ENCODE measurements around the gene CMTM4. TPM values are rescaled to one million over a fixed set of nuclear protein-coding genes. Genes with fewer than 3 reads are reported as not detected.
"Not testable (repeated sequence)": the region's sequence is repeated elsewhere in the genome, so short reads cannot be mapped to it uniquely, and the experiment has no call there.

The CMTM4 gene
- polyA plus RNA-seq, 1 donor = 71.6 TPM

DNA sequence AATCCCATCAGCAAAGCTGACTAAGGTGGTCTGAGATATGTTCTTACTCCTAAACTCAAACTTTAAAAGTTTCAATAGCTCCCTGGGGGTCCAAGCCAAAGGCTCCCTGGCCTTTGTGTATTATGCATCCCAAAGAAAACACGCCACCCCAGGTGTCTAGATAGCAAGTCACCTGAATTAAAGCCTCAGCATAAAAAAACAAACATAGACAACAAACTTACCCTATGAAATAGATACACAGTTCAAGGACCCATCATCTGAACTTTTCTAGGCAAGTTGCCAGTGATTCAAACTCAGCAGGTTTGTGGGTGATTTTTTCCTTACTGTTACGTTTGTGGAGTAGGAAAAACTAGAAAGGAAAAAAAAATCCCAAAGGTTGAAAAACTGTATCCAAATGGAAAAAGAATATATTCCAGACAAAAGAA lies 79.5 kb downstream of the CMTM4 start:
- no peak for DNase-seq

DNA sequence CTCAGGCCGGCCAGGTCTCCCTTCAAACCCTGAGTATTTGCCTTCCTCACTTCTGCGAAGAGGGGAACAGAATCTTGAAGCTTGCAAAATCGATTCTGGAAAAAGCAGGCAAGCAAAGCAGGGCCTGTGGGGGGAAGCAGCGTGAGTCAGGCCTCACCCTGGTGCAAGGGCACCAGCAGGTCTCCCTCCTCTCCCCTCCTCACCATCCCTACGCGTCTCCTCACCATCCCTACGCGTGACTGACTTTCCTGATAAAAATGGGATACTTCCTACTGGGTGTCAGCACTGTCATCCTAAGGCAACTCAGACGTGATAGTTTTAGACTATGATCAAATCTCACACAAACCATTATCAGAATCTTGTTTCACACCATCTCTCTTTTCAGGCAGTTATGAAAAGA lies 80.0 kb downstream of the CMTM4 start:
- no peak for DNase-seq

DNA sequence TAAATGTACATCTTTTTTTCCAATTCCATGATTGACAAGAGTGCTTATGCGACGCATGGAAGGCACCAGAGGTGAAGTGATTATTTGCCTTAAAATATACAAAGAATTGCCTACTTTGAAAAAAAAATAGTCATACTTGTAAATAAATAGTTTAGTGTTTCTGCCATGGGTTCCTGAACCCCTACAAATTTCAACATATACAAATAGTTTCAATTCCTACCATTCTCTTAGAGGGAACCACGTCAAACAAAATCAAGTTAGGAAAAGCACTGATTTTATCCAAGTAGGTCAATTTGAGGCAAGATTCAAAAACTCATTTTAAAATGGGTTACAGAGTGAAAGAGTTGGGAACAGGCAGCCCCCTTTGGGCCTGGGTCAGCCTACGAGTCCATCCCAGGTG lies 80.4 kb downstream of the CMTM4 start:
- DNase-seq = no peak

DNA sequence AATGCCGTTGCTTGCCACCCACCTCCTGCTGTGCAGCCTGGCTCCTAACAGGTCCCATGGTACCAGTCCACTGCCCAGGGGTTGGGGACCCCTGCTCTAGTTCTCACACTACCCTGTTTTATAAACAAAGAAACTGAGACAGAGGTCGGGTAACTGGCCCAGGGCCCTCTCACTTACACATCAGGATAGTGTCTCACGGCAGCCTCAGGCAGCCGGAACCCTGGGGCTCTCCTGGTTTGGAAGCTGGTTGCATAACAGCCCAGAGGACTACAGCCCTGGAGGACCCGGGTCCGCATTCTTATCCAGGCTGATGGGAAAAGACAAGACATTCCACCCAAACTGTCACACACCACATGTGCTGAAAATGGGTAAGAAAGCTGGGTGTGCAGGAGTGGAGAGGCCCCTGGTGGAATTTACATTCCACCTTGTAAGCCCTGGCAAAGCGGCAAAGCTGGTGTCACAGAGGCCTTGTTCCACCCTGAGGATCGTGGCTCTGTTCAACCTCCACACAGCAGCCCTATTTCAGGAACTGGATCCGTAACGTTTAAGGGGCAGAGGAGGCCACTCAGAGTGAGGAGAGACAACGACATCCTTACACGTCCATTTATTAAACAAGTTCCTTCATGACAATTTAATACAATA lies 82.3 kb downstream of the CMTM4 start:
- DNase-seq = no peak

DNA sequence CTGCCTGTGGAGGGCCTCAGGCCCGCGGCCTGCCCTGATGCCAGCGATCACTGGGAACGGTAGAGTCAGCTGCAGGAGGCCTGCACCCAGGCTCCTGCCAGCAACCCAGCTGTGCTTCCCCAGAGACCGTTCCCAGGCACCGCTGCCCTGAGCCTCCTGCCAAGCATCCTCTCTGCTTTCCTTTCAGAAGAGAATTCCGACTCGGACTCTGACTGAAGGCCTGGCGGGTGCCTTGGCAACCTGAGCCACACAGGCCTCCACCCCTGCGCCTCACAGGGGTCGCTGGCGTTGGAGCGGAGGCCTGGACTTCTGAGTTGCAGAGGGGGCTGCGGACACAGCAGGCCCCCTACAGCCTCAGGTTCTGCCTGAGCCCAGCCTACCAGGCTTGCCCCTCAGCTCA lies 84.1 kb downstream of the CMTM4 start:
- no peak for DNase-seq

DNA sequence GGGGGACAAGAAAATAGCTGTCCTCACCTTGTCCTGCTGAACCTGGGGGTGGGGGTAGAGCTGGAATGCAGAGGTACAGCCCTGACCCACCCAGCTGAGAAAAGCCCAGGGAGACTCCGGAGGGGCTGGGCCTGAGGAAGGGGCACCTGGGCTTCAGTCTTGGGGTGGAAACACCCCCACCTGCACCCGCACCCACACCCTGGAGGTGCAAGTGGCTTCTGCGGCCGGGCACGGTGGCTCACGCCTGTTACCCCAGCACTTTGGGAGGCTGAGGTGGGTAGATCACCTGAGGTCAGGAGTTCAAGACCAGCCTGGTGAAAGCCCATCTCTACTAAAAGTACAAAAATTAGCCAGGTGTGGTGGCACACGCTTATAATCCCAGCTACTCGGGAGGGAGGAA lies 84.6 kb downstream of the CMTM4 start:
- not testable (repeated sequence) for DNase-seq

DNA sequence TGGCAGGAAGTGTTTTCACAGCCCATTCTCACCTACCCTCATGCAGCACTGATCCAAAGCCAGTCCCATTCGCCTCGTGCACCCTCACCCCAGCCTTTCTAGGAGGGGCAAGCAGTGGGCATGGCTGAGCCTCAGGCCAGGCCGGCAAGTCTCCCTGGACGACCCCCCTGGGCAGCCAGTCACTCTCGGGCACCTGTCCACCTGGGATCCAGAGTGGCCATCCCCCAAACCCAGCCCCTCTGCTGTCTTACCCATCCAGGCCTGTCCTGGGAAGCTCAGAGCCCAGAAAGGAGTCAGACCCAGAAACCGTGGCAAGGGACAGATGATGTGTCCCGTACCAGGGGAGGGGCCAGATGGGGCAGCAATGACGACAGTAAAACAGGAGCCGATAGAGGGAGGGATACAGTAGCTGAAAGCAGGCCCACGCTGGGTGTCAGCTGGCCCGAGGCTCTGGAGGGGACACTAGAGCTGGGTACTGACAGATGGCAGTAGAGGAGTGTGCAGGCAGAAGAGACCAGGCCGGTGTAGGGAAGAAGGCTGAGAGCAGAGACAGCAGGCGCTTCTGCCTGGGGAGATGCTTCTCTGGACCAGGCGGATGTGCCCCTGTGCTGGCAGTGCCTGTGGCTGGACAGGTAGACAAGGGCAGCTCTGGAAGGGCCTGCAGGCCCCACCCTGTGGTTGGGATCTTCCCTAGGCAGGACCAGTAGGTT lies 86.3 kb downstream of the CMTM4 start:
- no peak for DNase-seq

DNA sequence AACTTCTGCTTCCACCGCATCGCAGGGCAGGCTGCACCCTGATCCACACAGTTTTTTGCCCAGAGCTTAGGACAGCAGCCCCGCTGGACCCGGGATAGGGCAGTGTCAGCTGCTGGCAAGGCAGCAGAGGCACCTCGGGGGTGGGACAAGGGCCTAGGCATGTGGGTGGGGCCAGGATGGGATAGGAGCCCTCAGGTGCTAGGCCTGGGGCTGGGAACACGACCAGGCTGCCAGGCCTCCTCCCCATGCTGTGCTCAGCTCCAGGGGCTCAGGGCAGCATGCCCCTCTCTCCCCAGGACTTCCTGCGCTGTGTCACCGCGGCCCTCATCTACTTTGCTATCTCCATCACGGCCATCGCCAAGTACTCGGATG lies 87.4 kb downstream of the CMTM4 start:
- DNase-seq = no peak

DNA sequence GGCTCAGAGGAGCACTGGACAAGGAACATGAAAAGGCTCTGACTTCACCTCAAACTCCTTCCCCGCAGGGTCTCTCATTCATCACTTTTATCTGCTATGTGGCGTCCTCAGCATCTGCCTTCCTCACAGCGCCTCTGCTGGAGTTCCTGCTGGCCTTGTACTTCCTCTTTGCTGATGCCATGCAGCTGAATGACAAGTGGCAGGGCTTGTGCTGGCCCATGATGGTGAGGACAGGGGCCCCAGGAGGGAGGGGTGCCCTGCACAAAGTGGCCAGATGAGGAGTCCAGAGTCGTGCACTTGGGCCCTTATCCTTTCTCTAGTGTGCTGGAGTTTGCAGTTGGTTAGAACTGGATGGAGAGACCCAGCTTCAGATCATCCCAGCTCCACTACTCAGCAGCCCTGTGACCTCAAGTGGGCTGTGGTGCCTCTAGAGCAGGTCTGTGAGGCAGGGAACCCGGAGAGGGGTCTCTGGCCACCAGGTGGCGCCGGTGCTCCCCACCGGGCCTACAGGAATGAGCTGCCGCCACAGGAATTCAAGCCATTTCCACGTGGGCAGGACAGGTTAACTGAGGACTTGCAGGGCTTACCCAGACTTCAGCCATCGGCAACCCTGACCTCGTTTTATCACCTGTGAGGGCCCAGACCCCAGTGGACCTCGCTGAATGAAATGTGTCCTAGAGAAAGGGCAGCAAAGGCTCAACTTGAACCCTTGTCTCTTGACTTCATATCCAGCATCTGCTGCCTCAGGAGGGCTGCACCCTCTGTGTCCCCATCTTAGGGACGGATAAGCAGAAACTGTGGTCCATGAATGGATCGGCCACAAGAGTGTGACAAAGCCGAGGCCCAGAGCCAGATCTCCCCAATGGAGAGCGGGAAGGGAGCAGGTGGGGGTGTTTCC lies 88.1 kb downstream of the CMTM4 start:
- peak; percentile 83 for DNase-seq

DNA sequence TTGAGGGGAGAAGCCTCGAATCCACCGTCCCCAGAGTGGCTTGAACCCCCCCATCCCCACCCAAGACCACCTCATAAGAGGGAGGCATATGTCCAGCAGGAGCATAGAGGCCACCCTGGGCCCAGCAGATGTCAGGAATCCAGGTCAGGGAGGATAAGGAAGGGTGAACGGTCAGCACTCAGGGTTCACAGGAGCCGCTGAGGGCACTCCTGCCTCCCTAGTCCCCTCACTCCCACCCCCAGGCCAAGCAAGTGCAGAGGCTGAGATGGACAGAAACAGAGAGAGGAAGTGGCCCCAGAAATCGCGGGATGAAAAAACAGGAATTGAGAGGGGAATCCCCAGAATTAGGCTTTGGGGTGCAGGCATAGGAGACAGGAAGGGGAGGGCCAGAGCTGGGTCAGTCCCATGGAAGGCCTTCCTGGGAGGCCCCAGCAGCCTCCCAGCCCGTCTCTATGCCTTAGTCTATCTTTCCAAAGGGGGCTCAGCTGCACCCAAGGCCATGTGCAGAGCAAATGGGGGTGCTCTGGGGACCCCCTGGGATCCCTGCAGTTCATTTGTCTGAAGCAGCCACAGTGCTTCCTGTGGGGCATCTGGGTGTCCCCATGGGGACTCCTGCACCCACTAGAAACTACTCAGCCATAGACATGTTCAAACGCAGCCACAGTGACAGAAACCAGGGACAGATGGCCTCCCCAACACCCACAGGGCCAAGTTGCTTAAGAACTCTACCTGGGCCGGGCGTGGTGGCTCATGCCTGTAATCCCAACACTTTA lies 90.4 kb downstream of the CMTM4 start:
- no peak for DNase-seq

DNA sequence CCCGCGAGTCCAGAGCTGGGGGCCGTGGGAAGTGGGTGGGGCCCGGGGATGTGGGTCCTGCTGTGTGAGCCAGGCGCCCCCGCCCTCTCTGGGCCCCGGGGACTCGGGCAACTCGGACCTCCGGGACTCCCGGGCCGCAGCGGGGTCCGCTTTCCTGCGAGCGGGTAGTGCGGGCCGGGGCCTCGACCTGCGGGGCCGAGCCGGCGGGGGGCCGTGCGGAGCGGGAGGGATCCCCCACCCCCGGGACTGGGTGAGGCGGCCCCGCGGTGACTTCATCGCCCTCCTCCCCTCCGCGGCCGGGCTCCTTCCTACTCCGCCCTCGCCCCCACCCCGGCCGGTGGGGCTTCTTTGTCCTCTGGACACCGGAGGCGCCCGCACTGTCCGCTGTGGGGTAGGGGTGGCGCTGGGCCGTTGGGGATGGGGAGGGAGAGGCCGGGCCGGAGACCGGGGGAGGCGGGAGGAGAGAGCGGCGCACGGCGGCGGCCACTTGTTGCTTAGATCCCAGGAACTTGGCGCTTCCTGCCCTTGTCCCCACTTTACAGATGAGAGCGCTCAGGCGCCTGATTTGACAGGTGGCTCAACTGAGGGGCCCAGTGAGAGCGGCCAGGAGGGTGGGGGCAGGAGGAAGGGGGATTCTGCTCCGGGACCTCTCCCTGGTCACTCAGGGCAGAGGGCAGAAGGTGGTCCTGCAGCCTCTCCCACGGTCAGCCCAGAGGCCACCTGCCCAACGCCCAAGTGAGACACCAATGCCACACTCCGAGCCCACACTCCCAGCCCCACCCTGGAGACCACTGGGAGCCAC lies 91.2 kb downstream of the CMTM4 start:
- DNase-seq = peak; percentile 43

DNA sequence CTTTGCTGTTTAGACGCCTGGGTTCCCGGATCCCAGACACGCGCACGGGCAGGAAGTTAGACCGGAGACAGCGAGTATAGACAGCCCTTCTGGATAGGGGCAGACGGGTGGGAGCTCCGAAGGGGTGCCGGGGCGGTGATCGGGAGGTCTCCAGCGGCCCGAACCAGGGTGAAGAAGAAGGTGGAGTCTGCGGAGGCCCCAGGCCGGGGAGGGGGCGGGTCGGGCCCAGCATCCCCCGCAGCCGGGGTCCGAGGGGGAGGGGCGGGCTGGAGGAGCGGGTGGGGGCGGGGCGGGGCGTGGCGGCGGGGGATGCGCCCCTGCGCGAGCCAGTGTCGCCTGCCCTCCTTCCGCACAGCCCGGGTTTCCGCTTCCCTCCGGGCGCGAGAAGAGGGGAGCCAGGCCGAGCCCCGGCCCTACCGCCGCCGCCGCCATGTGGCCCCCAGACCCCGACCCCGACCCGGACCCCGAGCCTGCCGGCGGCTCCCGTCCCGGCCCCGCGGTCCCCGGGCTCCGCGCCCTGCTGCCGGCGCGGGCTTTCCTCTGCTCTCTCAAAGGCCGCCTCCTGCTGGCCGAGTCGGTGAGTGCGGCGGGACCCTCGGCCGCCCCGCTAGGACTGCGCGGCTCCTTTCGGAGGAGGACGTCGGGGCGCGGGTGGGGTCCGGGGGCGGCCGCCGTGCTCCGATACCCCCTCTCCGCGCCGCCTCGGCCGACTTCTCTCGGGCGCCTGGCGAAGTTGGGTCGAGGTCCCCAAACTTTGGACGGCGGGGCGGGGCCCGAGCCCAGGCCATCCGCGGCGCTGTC lies 92.0 kb downstream of the CMTM4 start, which contains the start of gene CMTM3:
CMTM3 (plus strand) TSS at position 329 of the 801 bp plus-strand sequence; CDS start at position 431, 102 bp downstream.
- DNase-seq = peak; percentile 67

DNA sequence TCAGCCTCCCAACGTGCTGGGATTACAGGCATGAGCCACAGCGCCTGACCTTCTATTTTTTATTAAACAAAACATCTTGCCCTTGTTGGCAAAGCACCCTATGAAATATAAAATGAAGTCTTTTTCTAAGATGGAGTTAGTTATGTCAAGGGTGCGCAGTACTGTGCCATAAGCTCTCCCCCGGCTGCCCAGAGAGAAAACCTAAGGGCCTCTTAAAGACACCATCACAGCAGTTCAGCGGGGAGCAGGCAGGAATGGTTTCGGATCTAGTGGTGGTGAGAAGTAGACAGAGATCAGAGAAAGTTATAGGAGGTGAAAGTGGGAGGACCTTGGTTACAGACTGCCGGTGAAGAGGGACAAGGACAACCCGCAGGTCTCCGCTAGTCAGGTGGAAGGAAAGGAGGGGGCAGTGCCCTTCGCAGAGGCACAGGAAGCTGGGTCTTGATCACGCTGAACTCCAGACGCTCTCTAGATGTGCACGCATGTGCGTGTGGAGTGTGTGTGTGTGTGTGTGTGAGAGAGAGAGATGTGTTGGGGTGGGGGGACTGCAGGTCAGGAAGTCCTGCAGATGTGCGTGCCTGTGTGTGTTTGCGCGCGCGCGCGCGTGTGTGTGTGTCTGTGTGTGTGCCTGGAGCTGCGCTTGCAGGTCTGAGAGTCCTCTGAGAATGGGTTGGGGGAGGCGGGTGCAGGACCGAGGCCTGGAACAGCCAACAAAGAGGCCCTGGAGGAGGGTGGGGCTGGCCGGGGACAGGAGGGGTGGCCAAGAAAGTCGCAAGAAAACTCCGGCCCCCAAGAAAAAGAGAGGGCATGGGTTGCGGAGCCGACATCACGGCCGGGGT lies 92.8 kb downstream of the CMTM4 start:
- no peak for DNase-seq

DNA sequence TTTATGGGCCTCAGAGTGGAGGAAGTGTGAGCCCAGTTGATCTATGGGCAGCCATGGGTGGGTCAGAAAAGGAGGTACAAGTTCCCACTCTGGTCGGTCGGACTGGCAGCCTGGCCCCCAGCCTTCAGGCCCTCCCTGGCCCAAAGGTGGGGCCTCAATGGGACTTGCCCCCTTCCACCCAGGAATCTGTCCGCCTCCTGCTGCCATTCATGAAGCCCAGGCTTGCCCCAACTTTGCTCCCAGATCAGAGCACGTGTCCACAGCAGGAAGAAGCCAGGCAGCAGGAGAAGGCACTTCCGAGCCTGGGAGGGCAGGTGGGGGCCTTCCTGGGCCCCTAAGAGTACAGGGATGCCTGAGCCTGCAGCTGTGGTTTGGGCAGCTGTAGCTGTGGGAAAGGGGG lies 95.1 kb downstream of the CMTM4 start:
- DNase-seq = no peak

DNA sequence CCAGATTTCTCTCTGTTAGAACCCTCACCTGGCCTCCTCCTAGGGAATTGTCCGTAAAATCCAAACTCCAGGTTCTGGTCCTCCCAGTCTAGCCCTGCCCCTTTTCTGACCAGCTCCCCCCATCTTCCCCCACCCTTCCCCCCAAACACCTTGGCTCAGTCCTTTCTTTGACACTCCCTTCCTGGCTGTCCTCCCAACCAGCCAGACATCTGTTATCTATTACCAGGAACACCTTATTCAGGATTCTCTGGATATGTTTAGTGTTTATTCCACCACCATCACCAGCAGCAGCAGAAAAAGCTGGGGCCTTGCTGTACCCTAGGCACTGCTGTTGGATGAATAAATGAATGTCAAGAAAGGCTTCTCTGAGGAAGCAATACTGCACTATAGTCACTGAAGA lies 96.1 kb downstream of the CMTM4 start:
- DNase-seq = no peak

DNA sequence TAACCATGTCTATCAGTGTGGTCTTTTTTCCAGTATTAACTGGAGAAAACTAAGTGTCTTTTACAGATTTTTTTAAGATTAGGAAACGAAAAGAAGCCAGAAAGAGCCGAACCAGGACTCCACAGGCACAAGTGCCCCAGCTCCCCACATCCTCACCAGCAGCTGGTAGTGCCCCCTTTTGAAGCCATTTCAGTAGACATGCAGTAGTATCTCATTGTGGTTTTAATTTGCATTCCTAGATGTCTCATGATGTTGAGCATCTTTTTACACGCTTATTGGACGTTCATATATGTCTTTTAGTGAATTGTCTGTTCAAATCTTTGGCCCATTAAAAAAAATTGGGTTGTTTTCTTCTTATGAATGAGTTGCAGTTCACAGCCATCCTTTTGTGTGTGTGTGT lies 96.8 kb downstream of the CMTM4 start:
- DNase-seq = no peak

DNA sequence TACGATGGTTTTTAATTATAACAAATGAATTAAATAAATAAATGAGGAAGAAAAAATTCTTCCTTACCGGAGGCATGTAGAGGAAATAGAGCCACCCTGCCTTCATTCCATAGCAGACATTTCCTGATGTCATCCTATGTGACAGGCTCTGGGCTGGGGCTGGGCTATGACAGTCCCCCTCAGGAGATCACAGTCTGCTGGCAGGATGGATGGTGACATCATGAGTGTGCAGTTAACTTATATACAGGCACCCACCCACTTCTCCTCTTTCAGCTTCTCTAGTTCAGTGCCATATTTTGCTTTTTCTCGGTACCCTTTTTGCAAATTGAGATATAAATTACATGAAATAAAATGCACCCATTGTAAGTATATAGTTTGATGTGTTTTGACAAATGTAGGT lies 98.4 kb downstream of the CMTM4 start:
- no peak for DNase-seq

DNA sequence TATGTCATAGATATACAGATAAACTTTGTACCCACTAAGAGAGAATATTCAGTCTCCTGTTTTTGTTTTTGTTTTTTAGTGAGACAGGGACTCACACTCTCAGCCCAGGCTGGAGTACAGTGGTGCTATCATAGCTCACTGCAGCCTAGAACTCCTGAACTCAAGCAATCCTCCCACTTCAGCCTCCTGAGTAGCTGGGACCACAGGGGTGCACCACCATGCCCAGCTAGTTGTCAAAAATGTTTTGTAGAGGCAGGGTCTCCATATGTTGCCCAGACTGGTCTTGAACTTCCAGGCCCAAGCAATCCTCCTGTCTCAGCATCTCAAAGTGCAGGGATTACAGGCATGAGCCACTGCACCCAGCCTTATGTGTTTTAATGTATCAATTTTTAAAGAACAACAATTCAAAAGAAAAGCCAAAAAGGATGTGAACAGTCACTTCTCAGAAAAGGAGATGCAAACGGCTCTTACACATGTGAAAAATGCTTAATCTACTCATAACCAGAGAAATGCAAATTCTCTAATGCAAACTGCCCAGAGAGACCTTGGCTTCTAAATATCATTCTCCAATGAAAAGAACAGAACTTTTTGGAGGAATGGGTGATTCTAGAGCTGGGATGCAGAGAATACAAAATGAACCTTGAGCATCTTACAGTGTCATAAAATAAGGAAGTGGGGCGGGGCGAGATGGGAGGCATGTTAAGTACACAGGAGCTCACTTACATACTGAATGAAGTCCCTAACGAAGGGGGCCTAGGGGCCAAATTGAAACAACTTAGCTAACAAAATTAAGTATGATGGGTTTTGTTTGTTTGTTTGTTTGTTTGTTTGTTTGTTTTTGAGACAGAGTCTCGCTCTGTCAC lies 99.3 kb downstream of the CMTM4 start:
- no peak for DNase-seq

All from left kidney (tissue), 2 donors.